IMR-90 (cell line): Measurements from ENCODE around the gene PMF1. TPM values are rescaled to one million over a fixed set of nuclear protein-coding genes. Genes with fewer than 3 reads are reported as not detected.

Source experiments
- ATAC-seq: fragments of 200-7000 bp; cut with Tn5 transposase; 2 replicates; pipeline ENCODE4 v1.9.1; 2020; ENCODE audit warnings: low read depth, mild to moderate bottlenecking, moderate library complexity
- BruUV-seq: library from RNA; stranded (reverse); fragments of 400-500 nt; replicated peaks from 2 replicates; lab custom pipeline; 2021; lab: Mats Ljungman, UMichigan
- CTCF ChIA-PET: fragments of 300-600 bp; formaldehyde crosslinking; extraction: SDS; loops from one replicate; lab custom pipeline; 2021; ENCODE audit warnings: antibody characterized with exemption; lab: Yijun Ruan, JAX
- POLR2A ChIA-PET: fragments of 300-600 bp; sonication (Branson Sonifier 250); formaldehyde crosslinking; loops from one replicate; lab custom pipeline; 2022; ENCODE audit warnings: antibody characterized with exemption; ENCODE audit not compliant: unreplicated experiment; lab: Charles Lee
- DNase-seq: peaks from one replicate; pipeline ENCODE4 v3.0.0; 2013
- H2AFZ ChIP-seq: replicated peaks from 2 replicates; pipeline ENCODE3; 2013; ENCODE audit warnings: low read length, mild to moderate bottlenecking; ENCODE audit not compliant: poor library complexity
- H2AK5ac ChIP-seq: 2 replicates; pipeline ENCODE4 v1.6.1; 2013; ENCODE audit warnings: low read depth, low read length, inconsistent platforms
- H2AK9ac ChIP-seq: replicated peaks from 2 replicates; pipeline ENCODE3; 2013; ENCODE audit warnings: mild to moderate bottlenecking, low read depth, low read length, moderate library complexity; ENCODE audit not compliant: poor library complexity
- H2BK120ac ChIP-seq: 2 replicates; pipeline ENCODE4 v1.6.1; 2013; ENCODE audit warnings: low read depth, low read length, inconsistent platforms
- H2BK15ac ChIP-seq: 3 replicates; pipeline ENCODE4 v1.6.1; 2013; ENCODE audit warnings: low read depth, low read length, inconsistent platforms
- H2BK20ac ChIP-seq: 2 replicates; pipeline ENCODE4 v1.6.1; 2013; ENCODE audit warnings: low read depth, mild to moderate bottlenecking, inconsistent platforms, low read length, moderate library complexity
- H2BK5ac ChIP-seq: 2 replicates; pipeline ENCODE4 v1.6.1; 2013; ENCODE audit warnings: mild to moderate bottlenecking, low read depth, low read length, inconsistent platforms; ENCODE audit not compliant: poor library complexity, severe bottlenecking
- H3K14ac ChIP-seq: replicated peaks from 2 replicates; pipeline ENCODE4 v1.6.1; 2013; ENCODE audit warnings: low read depth, low read length, inconsistent platforms
- H3K18ac ChIP-seq: 2 replicates; pipeline ENCODE4 v1.6.1; 2013; ENCODE audit warnings: low read depth, low read length, control low read depth
- H3K23ac ChIP-seq: 2 replicates; pipeline ENCODE4 v1.6.1; 2013; ENCODE audit warnings: low read depth, low read length, inconsistent platforms
- H3K27ac ChIP-seq: 2 replicates; pipeline ENCODE4 v1.5.1; 2013; ENCODE audit warnings: mild to moderate bottlenecking, control low read depth, low read length; ENCODE audit not compliant: insufficient read depth
- H3K27me3 ChIP-seq: 2 replicates; pipeline ENCODE4 v1.6.1; 2013; ENCODE audit warnings: low read length; ENCODE audit not compliant: control insufficient read depth, insufficient read depth
- H3K36me3 ChIP-seq: 2 replicates; pipeline ENCODE4 v1.6.1; 2013; ENCODE audit warnings: low read length, mixed read lengths; ENCODE audit not compliant: control insufficient read depth, insufficient read depth
- H3K4ac ChIP-seq: 2 replicates; pipeline ENCODE4 v1.6.1; 2013; ENCODE audit warnings: low read depth, low read length, inconsistent platforms
- H3K4me1 ChIP-seq: 2 replicates; pipeline ENCODE4 v1.6.1; 2013; ENCODE audit warnings: low read length, mixed read lengths; ENCODE audit not compliant: control insufficient read depth, insufficient read depth
- H3K4me2 ChIP-seq: 2 replicates; pipeline ENCODE4 v1.6.1; 2013; ENCODE audit warnings: low read depth, mild to moderate bottlenecking, control low read depth, low read length, moderate library complexity
- H3K4me3 ChIP-seq: 2 replicates; pipeline ENCODE4 v1.5.1; 2013; ENCODE audit warnings: low read depth, mild to moderate bottlenecking, control low read depth, low read length, moderate library complexity; ENCODE audit not compliant: insufficient read depth
- H3K56ac ChIP-seq: 2 replicates; pipeline ENCODE4 v1.6.1; 2013; ENCODE audit warnings: low read length, inconsistent platforms; ENCODE audit not compliant: insufficient read depth; ENCODE audit errors: extremely low read depth
- H3K79me1 ChIP-seq, 2 experiments: 2 replicates each; pipeline ENCODE4 v1.6.1; 2013; ENCODE audit warnings: low read length in 2 of 2, inconsistent platforms in 1 of 2, low read depth in 1 of 2
- H3K9ac ChIP-seq: 2 replicates; pipeline ENCODE4 v1.6.1; 2013; ENCODE audit warnings: low read depth, low read length, control low read depth
- H3K9me1 ChIP-seq: 2 replicates; pipeline ENCODE4 v1.6.1; 2013; ENCODE audit warnings: low read length, inconsistent platforms; ENCODE audit not compliant: insufficient read depth
- H3K9me3 ChIP-seq: 2 replicates; pipeline ENCODE4 v1.6.1; 2013; ENCODE audit warnings: low read length; ENCODE audit not compliant: control insufficient read depth, insufficient read depth
- H4K20me1 ChIP-seq: 2 replicates; pipeline ENCODE4 v1.6.1; 2013; ENCODE audit warnings: low read length, inconsistent platforms; ENCODE audit not compliant: insufficient read depth
- H4K5ac ChIP-seq: 2 replicates; pipeline ENCODE4 v1.6.1; 2013; ENCODE audit warnings: mild to moderate bottlenecking, low read depth, low read length, control low read depth
- H4K8ac ChIP-seq, 2 experiments: 2 replicates each; pipeline ENCODE4 v1.6.1; 2013; ENCODE audit warnings: low read depth in 2 of 2, low read length in 2 of 2, control low read depth in 1 of 2, inconsistent platforms in 1 of 2
- H4K91ac ChIP-seq: 2 replicates; pipeline ENCODE4 v1.6.1; 2013; ENCODE audit warnings: low read depth, low read length, inconsistent platforms; ENCODE audit not compliant: insufficient read depth
- FOS ChIP-seq: fragments of 150-350 bp; IDR thresholded peaks from 2 replicates; pipeline ENCODE4 v1.6.1; 2016; ENCODE audit warnings: low read depth, low read length
- MAFK ChIP-seq: IDR thresholded peaks from 2 replicates; pipeline ENCODE4 v1.6.1; 2012; ENCODE audit warnings: low read depth, low read length, improper control_type of control experiment
- MXI1 ChIP-seq: IDR thresholded peaks from 2 replicates; pipeline ENCODE4 v1.6.1; 2012; ENCODE audit warnings: low read depth, mild to moderate bottlenecking, low read length, moderate library complexity, borderline replicate concordance
- WGBS, 2 experiments: methylation state at CpG; one replicate each; pipeline versions ENCODE4 v1.1.5 to v1.1.7; 2013; ENCODE audit warnings: missing lambda C conversion rate in 2 of 2; ENCODE audit not compliant: insufficient read length in 1 of 2; ENCODE audit errors: extremely low coverage in 2 of 2; 5-methylcytosine and 5-hydroxymethylcytosine counted together
- dilution Hi-C: fragments of 300-500 bp; cut with HindIII; formaldehyde crosslinking; loops from one replicate; pipeline ENCODE4 v1.14.3; 2018; ENCODE audit warnings: low sequenced_read_pairs; ENCODE audit not compliant: unreplicated experiment
- in situ Hi-C: fragments of 300-500 bp; cut with MboI; formaldehyde crosslinking; loops from 3 replicates; pipeline ENCODE4 v1.14.3; 2019; ENCODE audit warnings: low sequenced_read_pairs, inconsistent platforms, mixed read lengths
- intact Hi-C: fragments of 100-400 bp; cut with micrococcal nuclease; formaldehyde crosslinking; loops from 2 replicates; pipeline ENCODE4 v1.10.0; 2022
- polyA plus RNA-seq, 3 experiments: library from polyadenylated mRNA; depleted of rRNA; stranded (reverse); fragments of >200 nt; gene quantifications; 2 replicates each; pipeline ENCODE4 v1.2.3, GENCODE V29; 2012; ENCODE audit warnings: low replicate concordance in 1 of 3
- total RNA-seq: library from RNA; depleted of rRNA; stranded (reverse); fragments of >200 nt; gene quantifications from 2 replicates; pipeline ENCODE4 v1.2.3, GENCODE V29; 2012

The PMF1 gene
- total and polyA plus RNA-seq, 2 of the 4 experiments (the other 2 are of a cell fraction) = 54.8 to 73.4 TPM

DNA sequence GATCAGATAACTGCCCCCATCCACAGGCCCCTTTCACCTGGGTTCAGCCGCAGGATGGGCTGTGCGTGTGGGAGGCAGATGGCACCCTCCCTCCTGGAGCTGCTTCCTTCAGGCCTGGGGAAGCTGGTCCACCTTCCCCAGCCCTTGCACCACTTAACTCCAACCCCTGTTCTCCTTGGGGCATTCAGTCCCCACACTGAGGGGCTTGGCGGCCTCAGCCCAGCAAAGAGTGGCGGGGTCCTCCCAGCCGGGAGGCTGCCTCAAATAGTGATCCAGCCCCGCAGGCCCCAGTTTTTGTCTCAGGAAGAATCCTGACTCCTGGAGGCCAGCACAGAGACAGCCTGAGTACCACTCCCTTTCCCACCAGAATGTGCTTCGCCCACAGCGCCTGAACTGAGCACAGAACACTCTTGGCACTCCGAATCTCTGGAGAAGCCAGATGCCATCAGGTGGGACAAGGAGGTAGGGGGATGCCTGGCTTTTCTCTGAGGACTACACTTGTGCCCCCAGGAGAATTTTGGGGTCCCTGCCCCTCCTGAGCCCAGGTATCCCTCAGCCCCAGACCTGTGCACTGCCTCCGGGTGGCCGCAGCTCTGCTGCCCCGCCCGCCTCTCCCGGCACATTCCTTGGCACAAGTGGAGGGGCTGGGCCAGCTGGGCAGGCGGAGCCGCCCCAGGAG lies 34.1 kb downstream of the PMF1 start:
- POLR2A ChIA-PET = interaction anchor here (0.6 kb wide), 2 partner anchors 13 to 36 kb away, joined by 4 to 15 read pairs; partner anchors contain the start of gene SMG5
- no peak overlapping the region for H3K27ac ChIP-seq
- no TSS peak for BruUV-seq

More for the DNA sequence above, 34.1 kb downstream of the PMF1 start:
- H3K56ac ChIP-seq = no peak overlapping the region
- no peak overlapping the region for H3K14ac ChIP-seq
- H3K36me3 ChIP-seq = peaks cover 32% of the 10 kb centered on the region
- no peaks in the 10 kb centered on the region for H3K9me1 ChIP-seq
- peak overlapping the region; percentile 37 for H2AK9ac ChIP-seq
- no peak for TF ChIP-seq MXI1
- no peak for TF ChIP-seq FOS
- TF ChIP-seq MAFK = no peak
- DNase-seq = no peak
- H3K4ac ChIP-seq = no peak overlapping the region
- no peak for ATAC-seq
- no peak overlapping the region for H3K18ac ChIP-seq
- intact Hi-C loops = no loop called here
- H2BK15ac ChIP-seq = no peak overlapping the region
- H2AFZ ChIP-seq = no peak overlapping the region
- H3K4me1 ChIP-seq = peaks cover 2% of the 10 kb centered on the region; the same call in 1 of the 2 replicates
- WGBS, 2 experiments = 86% methylated on average over 1 of the region's 16 CpGs; no CpG with 5 or more reads in 1 of the 2 experiments
- no peak overlapping the region for H2BK5ac ChIP-seq
- no peak overlapping the region for H2BK20ac ChIP-seq
- CTCF ChIA-PET = no interaction called here
- no peak overlapping the region for H4K5ac ChIP-seq
- no peak overlapping the region for H4K8ac ChIP-seq
- H2AK5ac ChIP-seq = no peak overlapping the region
- no peaks in the 10 kb centered on the region for H3K9me3 ChIP-seq
- no peak overlapping the region for H2BK120ac ChIP-seq
- H3K23ac ChIP-seq = 0 out of 2 replicates have a peak overlapping the region, but pooled peaks have one; percentile 10
- in situ Hi-C loops = no loop called here
- H3K79me1 ChIP-seq = no peaks in the 10 kb centered on the region
- no peak overlapping the region for H3K4me2 ChIP-seq
- dilution Hi-C loops = no loop called here
- H4K91ac ChIP-seq = no peak overlapping the region
- H3K27me3 ChIP-seq = peaks cover 12% of the 10 kb centered on the region; the same call in 1 of the 2 replicates
- no peak overlapping the region for H3K4me3 ChIP-seq
- no peaks in the 10 kb centered on the region; the same call in none of the 2 replicates for H4K20me1 ChIP-seq
- no peak overlapping the region for H3K9ac ChIP-seq
